Bronchial epithelial cell (primary cell): ENCODE data around the gene ARHGAP6. TPM values are rescaled to one million over a fixed set of nuclear protein-coding genes. Genes with fewer than 3 reads are reported as not detected.

Experiments
- DNase-seq: peaks from one replicate; pipeline ENCODE4 v3.0.0-alpha.2; 2010; ENCODE audit warnings: low read depth
- FAIRE-seq: peaks from 2 replicates; lab custom pipeline; 2011; peaks lifted over from hg19 to GRCh38; lab: Jason Lieb, UNC
- H3K27me3 ChIP-seq: 2 replicates; pipeline ENCODE4 v1.5.1; 2011; ENCODE audit warnings: low read length; ENCODE audit not compliant: control insufficient read depth, insufficient read depth
- H3K36me3 ChIP-seq: 2 replicates; pipeline ENCODE4 v1.5.1; 2011; ENCODE audit warnings: low read length; ENCODE audit not compliant: control insufficient read depth, insufficient read depth
- H3K4me3 ChIP-seq: 2 replicates; pipeline ENCODE4 v1.5.1; 2011; ENCODE audit warnings: mild to moderate bottlenecking, low read depth, low read length, control low read depth
- CTCF ChIP-seq: IDR thresholded peaks from 2 replicates; pipeline ENCODE4 v1.5.1; 2011; ENCODE audit warnings: mild to moderate bottlenecking, moderate library complexity, low read length, control low read depth, inconsistent platforms; ENCODE audit not compliant: insufficient read depth, severe bottlenecking
- total RNA-seq: library from RNA; depleted of rRNA; stranded (reverse); fragments of >200 nt; gene quantifications from 2 replicates; pipeline ENCODE4 v1.2.1, GENCODE V29; 2014

ARHGAP6 gene
- total RNA-seq, 1 donor from 2014 or later = under 0.01 TPM

- FAIRE-seq = no peak
- TF ChIP-seq CTCF = no peak
- peaks cover 2% of the 10 kb centered on the region for H3K27me3 ChIP-seq
- no peaks in the 10 kb centered on the region for H3K36me3 ChIP-seq
- DNase-seq = no peak
- H3K4me3 ChIP-seq = no peak overlapping the region
Measured at GRCh38 chrX:11478911-11479310, 186.8 kb downstream of the ARHGAP6 start.

GRCh38 chrX:11478026-11478425 lies 187.7 kb downstream of the ARHGAP6 start:
- FAIRE-seq (no peak), DNase-seq (no peak)
- TF ChIP-seq CTCF = no peak
- H3K27me3 ChIP-seq = peaks cover 2% of the 10 kb centered on the region
- H3K36me3 ChIP-seq = no peaks in the 10 kb centered on the region
- H3K4me3 ChIP-seq = no peak overlapping the region

GRCh38 chrX:11474576-11474975 lies 191.1 kb downstream of the ARHGAP6 start:
- no peak for TF ChIP-seq CTCF
- FAIRE-seq (no peak), DNase-seq (no peak)
- no peaks in the 10 kb centered on the region for H3K36me3 ChIP-seq
- no peaks in the 10 kb centered on the region for H3K27me3 ChIP-seq
- no peak overlapping the region for H3K4me3 ChIP-seq

GRCh38 chrX:11474021-11474420 lies 191.7 kb downstream of the ARHGAP6 start:
- peak; percentile 18 for FAIRE-seq
- no peak for DNase-seq
- no peaks in the 10 kb centered on the region for H3K27me3 ChIP-seq
- H3K4me3 ChIP-seq = no peak overlapping the region
- no peak for TF ChIP-seq CTCF
- H3K36me3 ChIP-seq = no peaks in the 10 kb centered on the region

GRCh38 chrX:11472879-11473278 lies 192.8 kb downstream of the ARHGAP6 start:
- no peak for DNase-seq
- no peaks in the 10 kb centered on the region for H3K36me3 ChIP-seq
- FAIRE-seq = no peak
- no peak for TF ChIP-seq CTCF
- H3K4me3 ChIP-seq = no peak overlapping the region
- no peaks in the 10 kb centered on the region for H3K27me3 ChIP-seq

GRCh38 chrX:11472381-11472780 lies 193.3 kb downstream of the ARHGAP6 start:
- no peak for DNase-seq
- Histone ChIP-seq H3K4me3 (no peak overlapping the region), H3K27me3 (no peaks in the 10 kb centered on the region), H3K36me3 (no peaks in the 10 kb centered on the region)
- no peak for TF ChIP-seq CTCF
- no peak for FAIRE-seq
